HG02759 (cell line): Measurements from ENCODE around the gene CLDND2.

Experiments used
- ATAC-seq: cut with Tn5 transposase; IDR thresholded peaks from one replicate; pipeline ENCODE4 v1.9.1; 2021; ENCODE audit warnings: mild to moderate bottlenecking, moderate library complexity; ENCODE audit not compliant: unreplicated experiment

The CLDND2 gene

DNA sequence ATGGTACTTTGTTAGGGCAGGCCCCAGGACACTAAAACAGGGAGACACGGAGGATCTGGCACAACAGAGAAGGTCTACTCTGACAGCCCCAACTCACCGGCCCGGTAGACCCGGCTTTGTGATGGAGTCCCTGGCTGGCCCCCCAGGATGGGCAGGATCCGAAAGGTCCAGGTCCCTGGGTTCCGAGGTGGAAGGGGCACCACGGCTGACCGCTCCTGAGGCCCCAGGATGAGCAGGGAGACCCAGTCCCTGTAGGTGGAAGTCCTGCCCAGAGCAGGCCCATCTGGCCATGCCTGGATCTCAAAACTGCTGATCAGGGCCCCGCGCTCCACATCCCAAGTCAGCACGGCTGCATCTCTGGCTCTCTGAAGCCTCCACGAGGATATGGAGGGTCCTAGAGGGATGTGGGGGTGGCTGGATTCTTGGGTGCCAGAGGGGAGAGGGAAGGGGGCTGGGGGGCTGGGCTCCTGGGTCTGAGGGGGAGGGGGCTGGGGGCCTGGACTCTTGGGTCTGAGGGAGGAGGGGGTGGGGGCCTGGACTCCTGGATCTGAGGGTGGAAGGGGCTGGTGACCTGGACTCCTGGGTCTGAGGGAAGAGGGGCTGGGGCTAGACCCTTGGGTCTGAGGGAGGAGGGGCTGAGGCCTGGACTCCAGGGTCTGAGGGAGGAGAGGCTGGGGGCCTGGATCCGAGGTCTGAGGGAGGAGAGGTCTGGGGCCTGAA is 31.5 kb downstream of the CLDND2 start:
- ATAC-seq, result no peak

- ATAC-seq, result no peak
These were observed 34.9 kb downstream of the CLDND2 start for GRCh38 chr19:51333836-51334460.

DNA sequence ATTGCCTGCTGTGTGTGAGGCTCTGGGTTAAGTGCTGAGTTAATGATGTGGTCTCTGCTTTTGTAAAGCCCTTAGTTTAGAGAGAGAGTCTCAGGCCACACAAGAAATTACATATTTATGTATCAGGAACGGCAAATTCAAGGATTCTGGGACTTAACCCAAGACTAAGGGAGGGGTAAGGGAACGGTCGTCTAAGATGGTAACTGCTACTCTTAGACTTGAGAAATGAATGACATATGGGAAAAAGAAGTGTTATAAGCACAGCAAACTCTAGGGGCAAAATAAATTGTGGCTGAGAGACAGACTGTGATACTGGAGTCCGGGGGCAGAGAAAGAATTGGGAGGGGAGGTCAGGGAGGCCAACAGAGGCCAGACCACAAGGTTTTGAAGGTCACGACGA is 37.1 kb downstream of the CLDND2 start:
- no peak for ATAC-seq

DNA sequence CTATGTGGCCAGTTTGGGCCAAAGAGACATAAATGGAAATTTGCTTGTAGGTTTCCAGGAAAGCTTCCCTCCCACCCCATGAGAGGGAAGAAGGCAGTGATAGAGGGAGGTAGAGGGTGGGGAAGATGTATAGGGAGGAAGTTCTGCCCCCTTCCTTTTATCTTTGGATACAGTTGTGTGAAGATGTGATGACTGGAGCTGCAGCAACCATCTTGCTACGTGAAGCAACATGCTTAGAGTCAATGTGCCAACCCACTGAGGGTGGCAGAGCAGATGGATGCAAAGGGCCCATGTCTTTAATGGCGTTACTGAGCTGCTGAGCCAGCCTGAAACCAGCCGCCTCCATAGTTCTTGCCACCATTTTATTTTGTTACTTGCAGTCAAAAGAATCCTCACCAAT is 37.6 kb downstream of the CLDND2 start:
- ATAC-seq, result no peak

DNA sequence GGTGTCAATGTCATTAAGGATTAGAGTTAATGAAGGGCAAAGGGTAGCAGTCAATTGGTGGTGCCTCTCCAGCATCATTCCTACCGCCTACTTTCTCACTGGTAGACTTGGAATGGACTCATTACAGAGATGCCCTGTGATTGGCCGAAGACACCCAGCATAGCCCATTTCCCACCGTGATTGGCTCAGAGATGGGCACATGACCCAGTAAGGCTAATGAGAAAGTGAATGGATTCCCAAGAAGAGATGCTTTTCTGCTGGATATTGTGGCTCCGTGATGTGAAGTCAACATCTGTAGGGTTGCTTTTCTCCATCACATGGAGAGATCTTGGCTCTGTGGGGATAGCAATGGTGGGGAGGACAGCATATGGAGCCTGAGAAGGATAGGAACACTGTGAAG is 38.4 kb downstream of the CLDND2 start:
- ATAC-seq, result no peak

- no peak for ATAC-seq
These were observed 39.4 kb downstream of the CLDND2 start for GRCh38 chr19:51329411-51329810.

- ATAC-seq, result no peak
These were observed 41.5 kb downstream of the CLDND2 start for GRCh38 chr19:51327066-51328001.

- no peak for ATAC-seq
These were observed 42.4 kb downstream of the CLDND2 start for GRCh38 chr19:51326216-51327065.

DNA sequence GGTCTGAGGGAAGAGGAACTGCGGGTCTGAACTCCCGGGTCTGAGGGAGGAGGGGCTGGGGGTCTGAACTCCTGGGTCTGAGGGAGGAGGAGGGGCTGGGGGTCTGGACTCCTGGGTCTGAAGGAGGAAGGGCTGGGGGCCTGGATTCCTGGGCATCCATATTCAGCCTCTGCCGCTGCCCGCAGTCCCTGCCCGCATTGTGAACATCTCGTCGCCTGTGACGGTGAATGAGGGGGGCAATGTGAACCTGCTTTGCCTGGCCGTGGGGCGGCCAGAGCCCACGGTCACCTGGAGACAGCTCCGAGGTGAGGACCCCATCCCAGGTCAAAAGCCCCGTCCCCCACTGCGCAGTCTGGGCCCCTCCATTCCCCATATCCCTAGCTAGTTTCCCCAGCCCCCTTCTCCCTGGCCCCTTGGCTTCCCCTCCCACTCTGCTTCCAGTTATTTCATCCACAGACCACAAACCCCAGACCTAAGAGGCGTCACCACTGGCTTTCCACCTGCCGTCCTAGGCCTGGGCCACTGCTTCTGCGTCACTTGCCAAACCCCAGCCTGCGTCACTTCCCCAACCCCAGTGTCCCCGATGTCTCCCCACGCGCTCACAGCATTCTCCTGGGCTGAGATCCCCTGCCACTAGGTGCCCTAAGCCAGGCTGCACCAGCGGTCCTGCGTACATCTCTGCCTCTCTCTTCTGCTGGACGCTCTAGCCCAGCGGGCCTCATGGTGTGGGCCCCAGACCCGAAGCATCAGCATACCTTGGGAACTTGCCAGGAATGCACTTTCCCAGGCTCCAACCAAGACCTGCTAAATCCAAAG is 43.4 kb downstream of the CLDND2 start:
- no peak for ATAC-seq

- ATAC-seq, result no peak
These were observed 44.7 kb downstream of the CLDND2 start for GRCh38 chr19:51324167-51324481.

- no peak for ATAC-seq
These were observed 45.2 kb downstream of the CLDND2 start for GRCh38 chr19:51323481-51324166.

DNA sequence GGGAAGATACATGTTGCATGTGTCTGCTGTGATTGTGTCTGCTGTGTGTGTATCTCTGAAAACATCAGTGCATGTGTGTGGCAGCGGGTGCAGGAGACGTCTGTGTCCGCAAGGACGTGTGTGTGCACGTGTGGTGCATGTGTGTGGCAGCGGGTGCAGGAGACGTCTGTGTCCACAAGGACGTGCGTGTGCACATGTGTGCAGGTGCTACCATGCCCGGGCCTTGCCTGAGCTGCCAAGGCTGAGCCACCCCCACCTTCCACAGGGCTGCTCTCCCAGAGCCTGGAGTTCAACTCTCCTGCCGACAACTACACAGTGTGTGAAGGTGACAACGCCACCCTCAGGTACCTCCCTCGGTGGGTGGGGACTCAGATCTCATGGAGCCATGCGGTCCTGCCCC is 47.0 kb downstream of the CLDND2 start:
- ATAC-seq, result no peak

- ATAC-seq, result no peak
These were observed 48.5 kb downstream of the CLDND2 start for GRCh38 chr19:51320280-51320657.

- no peak for ATAC-seq
These were observed 49.0 kb downstream of the CLDND2 start for GRCh38 chr19:51319649-51320279.

DNA sequence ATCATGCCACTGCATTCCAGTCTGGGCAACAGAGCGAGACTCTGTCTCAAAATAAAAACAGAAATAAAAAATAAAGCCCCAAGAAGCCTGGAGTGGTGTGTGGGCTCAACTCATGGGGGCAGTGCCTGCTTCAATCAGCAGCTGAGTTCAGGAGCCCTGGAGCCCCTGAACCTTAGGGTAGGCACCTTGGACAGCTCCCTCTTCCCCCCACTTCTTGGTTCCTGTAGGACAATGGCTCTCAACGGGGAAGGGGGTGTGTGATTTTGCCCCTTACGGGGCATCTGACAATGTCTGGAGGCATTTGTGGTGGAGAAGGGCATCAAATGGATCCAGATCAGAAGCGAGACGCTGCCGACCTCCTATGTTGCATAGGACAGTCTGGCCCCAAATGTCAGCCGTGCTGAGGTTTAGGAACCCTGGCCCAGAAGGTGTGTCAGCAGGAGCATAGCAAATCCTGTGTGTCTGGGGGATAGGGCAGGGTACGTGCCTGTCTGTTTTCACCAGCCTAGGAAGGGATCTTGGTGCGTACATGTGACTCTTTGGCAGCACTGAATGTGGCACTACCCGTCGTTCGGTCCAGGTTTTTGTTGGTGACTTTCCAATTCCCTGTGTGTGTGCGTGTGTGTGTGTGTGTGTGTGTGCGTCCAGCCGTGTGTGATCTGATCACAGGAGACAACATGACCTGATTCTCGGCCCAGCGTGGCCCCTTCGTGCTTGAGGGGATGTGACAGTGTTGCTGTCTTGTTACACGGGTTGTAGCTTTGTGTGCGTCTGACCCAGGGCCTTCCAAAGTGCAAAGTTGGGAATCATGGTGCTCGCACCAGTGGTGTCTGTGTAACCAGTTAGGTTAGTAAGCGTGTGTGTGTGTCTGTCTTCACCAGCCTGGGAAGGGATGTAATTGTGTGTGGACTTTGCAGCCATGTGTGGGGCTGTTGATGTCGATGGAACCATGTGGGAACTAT is 49.8 kb downstream of the CLDND2 start:
- no peak for ATAC-seq

- ATAC-seq, result no peak
These were observed 50.8 kb downstream of the CLDND2 start for GRCh38 chr19:51317968-51318367.

DNA sequence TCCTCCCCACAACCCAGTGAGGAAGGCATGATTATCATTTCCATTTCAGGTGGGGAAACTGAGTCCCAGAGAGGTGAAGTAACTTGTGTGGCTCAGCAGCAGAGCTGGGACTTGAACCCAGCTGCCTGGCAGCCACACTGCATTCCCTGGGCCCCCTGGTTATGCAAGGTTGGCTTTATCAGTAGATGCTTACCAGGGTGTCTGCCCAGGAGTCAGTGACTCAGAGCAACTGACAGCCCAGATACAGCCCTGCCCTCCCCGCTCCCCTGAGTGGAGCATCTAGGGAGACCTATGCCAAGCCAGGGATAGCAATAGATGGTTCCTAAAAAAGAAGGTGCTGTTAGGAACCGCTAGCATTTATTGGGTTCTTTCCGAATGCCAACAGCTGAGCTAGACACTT is 51.4 kb downstream of the CLDND2 start:
- no peak for ATAC-seq
